Caco-2 (cell line): ENCODE measurements around the gene PRRT4. TPM values are rescaled to one million over a fixed set of nuclear protein-coding genes. Genes with fewer than 3 reads are reported as not detected.

Source experiments
- BruUV-seq: library from RNA; stranded (reverse); fragments of 400-500 nt; replicated peaks from 2 replicates; lab custom pipeline; 2021; lab: Mats Ljungman, UMichigan
- CTCF ChIA-PET: fragments of 300-600 bp; sonication (Branson Sonifier 250); formaldehyde crosslinking; loops from one replicate; lab custom pipeline; 2022; ENCODE audit warnings: antibody characterized with exemption; lab: Charles Lee
- POLR2A ChIA-PET: fragments of 300-600 bp; sonication (Branson Sonifier 250); formaldehyde crosslinking; loops from one replicate; lab custom pipeline; 2022; ENCODE audit warnings: antibody characterized with exemption; lab: Charles Lee
- DNase-seq, 2 experiments: peaks; one replicate each; pipeline versions ENCODE4 v3.0.0 to v3.0.0-alpha.2; 2020 to 2022
- H3K27me3 ChIP-seq: replicated peaks from 2 replicates; pipeline ENCODE4 v1.6.0; 2011; ENCODE audit warnings: low read length; ENCODE audit not compliant: control insufficient read depth, insufficient read depth
- H3K36me3 ChIP-seq: 2 replicates; pipeline ENCODE4 v1.5.1; 2011; ENCODE audit warnings: low read length; ENCODE audit not compliant: control insufficient read depth, insufficient read depth
- H3K4me1 ChIP-seq: fragments of 250-450 bp; sonication (Bioruptor Pico); 2 replicates; pipeline ENCODE4 v1.5.1; 2020; ENCODE audit warnings: mild to moderate bottlenecking
- H3K4me3 ChIP-seq: 2 replicates; pipeline ENCODE4 v1.5.1; 2011; ENCODE audit warnings: low read depth, mild to moderate bottlenecking, control low read depth, low read length
- H3K9me3 ChIP-seq: fragments of 250-450 bp; sonication (Bioruptor Pico); 2 replicates; pipeline ENCODE4 v1.5.1; 2020; ENCODE audit warnings: mild to moderate bottlenecking, moderate library complexity
- H3K27ac Mint-ChIP-seq: one replicate; pipeline ENCODE4 v1.8.0; 2022; ENCODE audit warnings: mixed read lengths; ENCODE audit not compliant: unreplicated experiment
- H3K27me3 Mint-ChIP-seq: one replicate; pipeline ENCODE4 v1.8.0; 2022; ENCODE audit warnings: mixed read lengths; ENCODE audit not compliant: insufficient read depth, unreplicated experiment
- H3K36me3 Mint-ChIP-seq: one replicate; pipeline ENCODE4 v1.8.0; 2022; ENCODE audit warnings: mild to moderate bottlenecking, mixed read lengths; ENCODE audit not compliant: insufficient read depth, unreplicated experiment
- H3K4me1 Mint-ChIP-seq: one replicate; pipeline ENCODE4 v1.8.0; 2022; ENCODE audit warnings: low read depth, mixed read lengths; ENCODE audit not compliant: unreplicated experiment
- H3K4me3 Mint-ChIP-seq: one replicate; pipeline ENCODE4 v1.8.0; 2022; ENCODE audit warnings: mild to moderate bottlenecking, moderate library complexity, mixed read lengths; ENCODE audit not compliant: unreplicated experiment
- H3K9me3 Mint-ChIP-seq: one replicate; pipeline ENCODE4 v1.8.0; 2022; ENCODE audit warnings: mixed read lengths; ENCODE audit not compliant: unreplicated experiment
- intact Hi-C: fragments of 100-400 bp; cut with micrococcal nuclease; formaldehyde crosslinking; loops from one replicate; pipeline ENCODE4 v1.10.0; 2022; ENCODE audit not compliant: unreplicated experiment
- total RNA-seq: library from RNA; stranded (reverse); gene quantifications from 2 replicates; pipeline ENCODE4 v1.2.3, GENCODE V29; 2022
- TF ChIP-seq, protein P1 (sequence below), 2 experiments: fragments of 200-600 bp in 1 of 2; IDR thresholded peaks; 1 replicate in 1 of 2; 2 replicates in 1 of 2; pipeline versions ENCODE4 v1.5.1 to v1.8.0; 2011 to 2022; ENCODE audit warnings: antibody characterized with exemption in 1 of 2, control low read depth in 1 of 2, inconsistent platforms in 1 of 2, low read depth in 1 of 2, low read length in 1 of 2, mild to moderate bottlenecking in 1 of 2, moderate library complexity in 1 of 2; ENCODE audit not compliant: insufficient read depth in 1 of 2, severe bottlenecking in 1 of 2, unreplicated experiment in 1 of 2

Gene PRRT4
- total RNA-seq, 1 experiment from 2014 or later = 0.43 TPM

DNA sequence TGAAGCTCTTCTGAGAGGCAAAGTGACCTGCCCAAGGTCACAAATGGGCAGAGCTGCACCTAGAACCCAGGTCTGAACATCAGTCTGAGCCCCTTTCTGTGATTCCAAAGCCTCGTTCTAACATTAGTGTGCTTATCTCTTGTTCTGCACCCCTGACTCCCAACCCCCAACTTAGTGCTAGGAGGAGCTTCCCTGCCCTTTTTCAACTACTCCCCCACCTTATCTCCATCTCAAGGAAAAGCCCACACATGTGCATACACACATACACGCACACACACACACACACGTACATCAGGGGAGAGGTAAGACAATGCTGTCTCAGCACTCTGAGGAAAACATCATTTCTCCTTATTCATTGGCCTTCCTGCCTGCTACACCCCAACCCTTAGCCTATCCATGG lies 8.3 kb downstream of the PRRT4 start:
- no peaks in the 10 kb centered on the region; the same call in 1 of the 2 replicates for H3K27me3 ChIP-seq
- no peaks in the 10 kb centered on the region for H3K9me3 Mint-ChIP-seq
- POLR2A ChIA-PET = interaction anchor here (0.6 kb wide), 1 partner anchor 50 kb away, joined by 3 read pairs; no protein-coding TSS in a partner anchor
- H3K4me3 Mint-ChIP-seq = no peak overlapping the region
- no peaks in the 10 kb centered on the region for H3K4me1 Mint-ChIP-seq
- no TSS peak for BruUV-seq
- no peaks in the 10 kb centered on the region for H3K9me3 ChIP-seq
- H3K27me3 Mint-ChIP-seq = peaks cover 6% of the 10 kb centered on the region
- TF ChIP-seq, protein P1, sequence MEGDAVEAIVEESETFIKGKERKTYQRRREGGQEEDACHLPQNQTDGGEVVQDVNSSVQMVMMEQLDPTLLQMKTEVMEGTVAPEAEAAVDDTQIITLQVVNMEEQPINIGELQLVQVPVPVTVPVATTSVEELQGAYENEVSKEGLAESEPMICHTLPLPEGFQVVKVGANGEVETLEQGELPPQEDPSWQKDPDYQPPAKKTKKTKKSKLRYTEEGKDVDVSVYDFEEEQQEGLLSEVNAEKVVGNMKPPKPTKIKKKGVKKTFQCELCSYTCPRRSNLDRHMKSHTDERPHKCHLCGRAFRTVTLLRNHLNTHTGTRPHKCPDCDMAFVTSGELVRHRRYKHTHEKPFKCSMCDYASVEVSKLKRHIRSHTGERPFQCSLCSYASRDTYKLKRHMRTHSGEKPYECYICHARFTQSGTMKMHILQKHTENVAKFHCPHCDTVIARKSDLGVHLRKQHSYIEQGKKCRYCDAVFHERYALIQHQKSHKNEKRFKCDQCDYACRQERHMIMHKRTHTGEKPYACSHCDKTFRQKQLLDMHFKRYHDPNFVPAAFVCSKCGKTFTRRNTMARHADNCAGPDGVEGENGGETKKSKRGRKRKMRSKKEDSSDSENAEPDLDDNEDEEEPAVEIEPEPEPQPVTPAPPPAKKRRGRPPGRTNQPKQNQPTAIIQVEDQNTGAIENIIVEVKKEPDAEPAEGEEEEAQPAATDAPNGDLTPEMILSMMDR (IDR thresholded peaks at IDR 0.05; ENCODE audit: insufficient read depth in 1 of 2, low read depth in 1 of 2, low read length in 1 of 2, severe bottlenecking in 1 of 2, unreplicated experiment in 1 of 2) = no peak
- H3K36me3 Mint-ChIP-seq = peaks cover 7% of the 10 kb centered on the region
- H3K4me3 ChIP-seq = no peak overlapping the region
- no peaks in the 10 kb centered on the region for H3K36me3 ChIP-seq
- no peak overlapping the region for H3K27ac Mint-ChIP-seq
- CTCF ChIA-PET = interaction anchor here (0.7 kb wide), 1 partner anchor 16 kb away, joined by 3 read pairs; no protein-coding TSS in a partner anchor
- H3K4me1 ChIP-seq = 0 out of 2 replicates have a peak, but pooled peaks cover 2% of the 10 kb centered on the region
- DNase-seq = no peak
- intact Hi-C loops = no loop called here

DNA sequence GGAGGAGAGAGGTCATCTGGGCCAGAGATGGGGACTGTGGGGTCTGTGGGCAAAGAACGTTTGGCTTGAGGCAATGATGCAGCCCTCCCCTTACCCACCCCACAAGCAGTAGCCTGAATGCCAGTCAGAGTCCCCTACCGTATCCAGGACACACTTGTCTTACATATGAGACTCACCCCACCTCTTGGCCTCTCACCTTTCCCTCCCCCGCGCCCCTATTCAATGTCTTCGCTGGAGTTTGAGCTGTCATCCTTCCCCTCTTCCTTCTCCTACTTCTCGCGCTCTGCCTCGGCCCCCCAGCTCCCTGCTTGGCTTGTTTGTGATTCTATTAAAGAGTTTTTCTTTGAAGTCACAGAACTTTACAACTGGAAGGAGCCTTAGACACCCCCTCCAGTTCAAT lies 8.9 kb downstream of the PRRT4 start:
- BruUV-seq = no TSS peak
- peaks cover 7% of the 10 kb centered on the region for H3K36me3 Mint-ChIP-seq
- Histone ChIP-seq H3K4me1 (0 out of 2 replicates have a peak, but pooled peaks cover 2% of the 10 kb centered on the region), H3K27me3 (no peaks in the 10 kb centered on the region; the same call in 1 of the 2 replicates), H3K9me3 (no peaks in the 10 kb centered on the region), H3K36me3 (no peaks in the 10 kb centered on the region), H3K4me3 (no peak overlapping the region)
- no peak overlapping the region for H3K4me3 Mint-ChIP-seq
- H3K9me3 Mint-ChIP-seq = no peaks in the 10 kb centered on the region
- no peak overlapping the region for H3K27ac Mint-ChIP-seq
- ChIA-PET POLR2A (interaction anchor here (0.6 kb wide), 1 partner anchor 51 kb away, joined by 3 read pairs; no protein-coding TSS in a partner anchor), CTCF (interaction anchor here (0.7 kb wide), 1 partner anchor 16 kb away, joined by 3 read pairs; no protein-coding TSS in a partner anchor)
- H3K27me3 Mint-ChIP-seq = peaks cover 6% of the 10 kb centered on the region
- intact Hi-C loops = no loop called here
- DNase-seq = no peak
- TF ChIP-seq, protein P1 (IDR thresholded peaks at IDR 0.05; ENCODE audit: insufficient read depth in 1 of 2, low read depth in 1 of 2, low read length in 1 of 2, severe bottlenecking in 1 of 2, unreplicated experiment in 1 of 2) = no peak
- no peaks in the 10 kb centered on the region for H3K4me1 Mint-ChIP-seq

DNA sequence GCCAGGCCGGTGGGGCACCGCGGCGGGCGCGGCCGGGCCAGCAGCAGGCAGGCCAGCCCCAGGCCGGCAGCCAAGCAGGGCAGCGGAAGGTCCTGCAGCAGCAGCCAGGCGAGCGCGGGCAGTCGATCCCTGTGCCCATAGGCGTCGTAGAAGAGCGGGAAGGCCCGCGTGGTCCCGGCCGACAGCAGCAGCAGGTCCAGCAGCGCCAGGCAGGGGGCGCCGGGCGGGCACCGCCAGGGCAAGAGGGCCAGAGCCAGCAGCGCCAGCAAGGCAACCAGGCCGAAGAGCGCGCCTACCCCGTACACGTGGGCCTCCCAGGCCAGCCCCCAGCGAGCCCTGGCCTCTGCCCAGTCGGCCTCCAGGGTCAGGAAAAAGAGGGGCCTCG lies 9.3 kb downstream of the PRRT4 start:
- H3K4me1 ChIP-seq = 0 out of 2 replicates have a peak, but pooled peaks cover 2% of the 10 kb centered on the region
- CTCF ChIA-PET = no interaction called here
- Mint-ChIP-seq H3K27ac (no peak overlapping the region), H3K27me3 (peaks cover 6% of the 10 kb centered on the region), H3K4me1 (no peaks in the 10 kb centered on the region), H3K36me3 (peaks cover 4% of the 10 kb centered on the region), H3K9me3 (no peaks in the 10 kb centered on the region), H3K4me3 (no peak overlapping the region)
- no peaks in the 10 kb centered on the region for H3K9me3 ChIP-seq
- BruUV-seq = no TSS peak
- TF ChIP-seq, protein P1 (IDR thresholded peaks at IDR 0.05; ENCODE audit: insufficient read depth in 1 of 2, low read depth in 1 of 2, low read length in 1 of 2, severe bottlenecking in 1 of 2, unreplicated experiment in 1 of 2) = no peak
- no peaks in the 10 kb centered on the region for H3K36me3 ChIP-seq
- no peaks in the 10 kb centered on the region; the same call in 1 of the 2 replicates for H3K27me3 ChIP-seq
- intact Hi-C loops = no loop called here
- H3K4me3 ChIP-seq = no peak overlapping the region
- no peak for DNase-seq
- POLR2A ChIA-PET = no interaction called here
